T-helper 2 cell treated with Interferon-gamma antibody and Interleukin-4, amounts not matched to agents 100 ng/mL and 5 ng/mL, for 36 hours (primary cell): ENCODE results near the gene NPB. TPM values are rescaled to one million over a fixed set of nuclear protein-coding genes. Genes with fewer than 3 reads are reported as not detected.

Experiments
- intact Hi-C: fragments of 100-400 bp; cut with micrococcal nuclease; formaldehyde crosslinking; loops from one replicate; pipeline ENCODE4 v1.15.1; 2023
- total RNA-seq: library from RNA; stranded (reverse); gene quantifications from 2 replicates; pipeline ENCODE4 v1.2.3, GENCODE V29; 2022

The NPB gene
- total RNA-seq, 1 donor from 2014 or later, result 0.11 TPM

DNA sequence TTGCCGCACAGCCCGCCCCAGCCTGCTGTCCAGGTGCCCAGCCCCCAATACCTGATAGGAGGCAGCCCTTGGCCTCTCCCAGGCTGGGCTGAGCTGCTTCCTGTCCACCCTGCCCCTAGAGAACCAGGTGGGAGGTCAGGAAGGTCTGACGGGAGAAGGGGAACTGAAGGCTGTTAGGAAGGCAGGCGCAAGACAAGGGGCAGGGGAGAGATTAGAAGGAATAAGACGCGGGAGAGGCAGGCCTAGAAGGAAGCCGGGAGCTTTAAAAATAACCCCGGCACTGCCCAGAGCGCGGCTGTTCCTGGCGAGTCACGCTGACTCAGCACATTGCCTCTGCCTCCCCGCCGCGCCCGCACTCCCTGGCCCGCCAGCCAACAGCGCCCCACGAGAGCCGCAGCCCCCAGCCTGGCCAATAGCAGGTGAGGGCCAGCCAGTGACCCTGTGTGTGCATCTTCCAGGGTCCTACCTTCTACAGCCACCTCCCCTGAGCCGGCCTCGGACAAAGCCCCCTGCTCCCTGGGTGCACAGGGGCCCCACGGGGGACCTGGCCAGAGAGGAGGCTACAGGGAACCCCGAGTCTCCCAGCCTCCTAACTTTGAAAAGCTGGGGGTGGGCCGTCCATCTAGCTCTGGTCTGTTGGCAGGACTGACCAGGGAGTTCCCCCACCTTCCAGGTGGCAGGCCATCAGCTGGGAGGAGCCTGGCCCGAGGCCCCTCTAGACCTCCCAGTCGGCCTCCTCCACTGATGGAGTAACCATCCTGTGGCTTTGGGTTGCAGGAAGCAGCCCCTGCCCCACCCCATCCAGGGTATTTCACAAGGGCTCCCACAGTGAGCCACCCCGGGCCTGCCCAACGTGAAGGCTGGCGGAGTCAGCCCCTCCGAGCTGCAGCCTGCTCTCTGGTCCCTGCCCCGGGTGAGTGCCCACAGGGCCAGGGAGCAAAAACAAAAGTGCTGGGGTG, 21.5 kb downstream of the NPB start:
- intact Hi-C loops, result loop anchor here (10.0 kb wide), 1 partner anchor 171 kb away; the partner anchor contains the start of gene FASN

DNA sequence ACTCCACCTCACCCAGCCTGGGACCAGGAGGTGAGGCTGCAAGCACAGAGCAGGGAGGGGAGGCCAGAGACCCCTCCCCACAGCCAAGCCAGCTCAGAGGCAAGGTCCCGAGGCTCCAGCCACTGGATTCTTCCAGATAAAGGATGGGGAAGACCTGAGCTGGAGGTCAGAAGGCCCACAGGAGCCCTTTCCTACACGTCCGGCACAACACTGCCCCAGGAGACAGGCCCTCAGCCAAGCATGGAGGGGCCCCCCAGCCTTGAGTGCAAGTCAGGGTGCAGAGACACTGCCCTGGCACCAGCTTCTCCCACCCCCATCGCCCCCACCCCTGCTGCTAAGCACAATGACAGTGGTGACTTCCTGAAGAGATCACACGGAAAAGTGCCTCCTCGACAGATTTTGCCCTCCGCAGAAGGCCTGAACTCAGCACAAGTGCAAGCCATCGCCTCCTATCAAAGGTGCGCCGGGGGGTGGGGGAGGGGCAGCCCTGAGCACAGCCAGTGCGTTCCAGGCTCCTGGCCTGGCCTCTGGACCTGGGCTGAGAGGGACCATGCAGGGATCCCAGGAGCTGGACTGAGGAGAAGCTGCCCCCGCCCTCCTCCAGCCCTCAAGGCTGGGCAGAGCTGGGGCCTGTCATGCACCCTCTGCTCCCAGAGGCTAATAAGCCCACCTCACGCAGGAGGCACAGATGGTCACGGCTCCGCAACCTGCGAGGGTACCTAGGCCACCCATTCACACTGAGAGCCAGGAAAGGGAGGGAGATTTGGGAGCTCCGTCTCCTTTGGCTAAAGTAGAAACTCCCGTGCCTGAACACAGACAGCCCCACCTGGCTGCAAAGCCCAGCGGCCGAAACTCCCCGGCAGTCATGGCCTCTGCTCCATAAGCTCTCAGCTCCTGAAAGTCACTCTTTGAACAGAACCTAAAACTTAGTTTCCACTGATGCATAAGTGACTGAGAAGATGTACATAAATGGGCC, 22.8 kb downstream of the NPB start:
- intact Hi-C loops, result loop anchor here (5.0 to 10.0 kb wide), 2 partner anchors 97 to 170 kb away; partner anchors contain the start of genes CENPX, FASN and LRRC45

DNA sequence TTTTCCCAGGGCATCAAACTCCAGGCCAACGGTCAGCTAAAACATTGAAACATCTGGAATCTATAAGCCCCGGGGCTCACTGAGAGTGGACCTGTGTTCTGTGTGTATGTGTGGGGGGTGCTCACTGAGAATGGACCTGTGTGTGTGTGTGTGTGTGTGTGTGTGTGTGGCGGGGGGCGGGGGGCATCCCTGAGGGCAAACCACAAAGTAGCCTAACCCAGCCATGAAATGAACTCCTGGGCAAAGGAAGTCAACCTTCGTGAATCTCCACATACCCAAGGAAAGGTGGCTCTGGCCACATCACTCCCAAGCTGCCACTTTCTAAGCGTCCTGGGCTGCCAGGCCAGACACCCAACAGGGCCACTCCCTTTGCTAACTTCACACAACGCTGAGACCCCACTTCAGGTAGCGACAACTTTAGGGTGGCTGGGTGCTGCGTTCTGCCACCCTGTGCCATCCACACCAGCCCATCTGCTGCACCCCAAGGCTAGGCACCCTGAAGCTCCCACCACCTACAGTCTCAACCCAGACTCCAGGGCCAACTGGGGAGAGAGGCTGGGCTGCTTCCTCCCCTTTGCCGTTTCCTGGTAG, 23.9 kb downstream of the NPB start:
- intact Hi-C loops, result loop anchor here (2.0 to 10.0 kb wide), 4 partner anchors 35 to 169 kb away; partner anchors contain the start of genes ALYREF, ANAPC11, CENPX and FASN

DNA sequence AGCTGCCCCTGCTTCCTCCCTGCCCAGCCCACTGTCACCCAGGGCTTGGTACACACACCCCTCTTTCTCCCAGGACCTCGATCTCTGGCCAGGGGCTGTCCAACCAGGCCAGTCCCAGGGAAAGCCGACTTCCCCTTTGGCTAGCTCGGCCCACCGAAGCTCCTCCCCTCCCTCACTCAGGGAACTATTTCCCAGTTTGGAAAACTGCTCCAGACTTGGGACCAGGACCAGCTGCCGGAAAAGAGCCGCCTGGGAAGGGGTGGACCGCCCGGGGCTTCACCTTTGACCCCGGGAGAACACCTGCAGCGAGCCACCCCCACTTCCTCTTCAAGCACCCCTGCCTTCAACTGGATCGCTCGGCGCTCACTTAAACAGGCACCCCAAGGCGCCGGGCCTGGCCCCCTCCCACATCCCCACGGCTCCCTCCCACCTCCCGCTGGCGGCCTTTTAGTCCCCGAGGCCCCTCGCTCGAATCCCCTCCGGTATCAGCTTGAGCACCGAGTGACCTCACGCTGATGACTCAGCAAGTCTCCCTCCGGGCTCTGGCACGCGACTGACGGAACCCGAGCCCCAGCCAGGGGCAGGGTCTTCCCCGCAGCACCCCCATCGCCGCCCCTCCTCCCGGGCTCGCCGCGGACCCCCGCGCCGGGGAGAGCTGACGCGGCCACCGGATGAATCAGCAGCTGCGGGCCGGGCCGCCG, 24.6 kb downstream of the NPB start:
- intact Hi-C loops, result loop anchor here (2.0 to 10.0 kb wide), 4 partner anchors 36 to 168 kb away; partner anchors contain the start of genes ALYREF, ANAPC11, CENPX and FASN

DNA sequence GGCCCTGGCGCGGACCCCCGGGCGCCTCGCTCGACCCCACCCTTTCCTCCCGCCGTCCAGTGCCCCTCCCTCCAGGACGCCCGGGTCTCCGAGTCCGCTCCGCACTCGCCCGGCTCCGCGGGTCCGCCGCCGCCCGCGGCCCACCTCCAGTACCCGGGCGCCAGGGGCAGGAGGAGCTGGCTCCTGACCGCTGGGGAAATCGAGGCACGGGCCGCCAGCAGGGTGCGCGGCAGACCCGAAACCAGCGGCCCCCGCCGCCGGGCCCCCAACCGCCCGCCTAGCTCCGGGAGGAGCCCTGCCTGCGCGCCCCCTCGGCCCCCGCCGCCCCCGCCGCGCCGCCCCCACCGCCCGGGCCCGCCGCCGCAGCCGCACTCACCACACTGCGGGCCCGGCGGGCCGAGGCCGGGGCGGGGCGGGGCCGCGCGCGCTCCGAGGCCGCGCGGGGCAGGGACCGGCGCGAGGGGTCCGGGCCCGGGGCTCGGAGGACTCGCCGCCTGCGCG, 25.2 kb downstream of the NPB start:
- intact Hi-C loops, result loop anchor here (2.0 to 10.0 kb wide), 4 partner anchors 36 to 168 kb away; partner anchors contain the start of genes ALYREF, ANAPC11, CENPX and FASN

DNA sequence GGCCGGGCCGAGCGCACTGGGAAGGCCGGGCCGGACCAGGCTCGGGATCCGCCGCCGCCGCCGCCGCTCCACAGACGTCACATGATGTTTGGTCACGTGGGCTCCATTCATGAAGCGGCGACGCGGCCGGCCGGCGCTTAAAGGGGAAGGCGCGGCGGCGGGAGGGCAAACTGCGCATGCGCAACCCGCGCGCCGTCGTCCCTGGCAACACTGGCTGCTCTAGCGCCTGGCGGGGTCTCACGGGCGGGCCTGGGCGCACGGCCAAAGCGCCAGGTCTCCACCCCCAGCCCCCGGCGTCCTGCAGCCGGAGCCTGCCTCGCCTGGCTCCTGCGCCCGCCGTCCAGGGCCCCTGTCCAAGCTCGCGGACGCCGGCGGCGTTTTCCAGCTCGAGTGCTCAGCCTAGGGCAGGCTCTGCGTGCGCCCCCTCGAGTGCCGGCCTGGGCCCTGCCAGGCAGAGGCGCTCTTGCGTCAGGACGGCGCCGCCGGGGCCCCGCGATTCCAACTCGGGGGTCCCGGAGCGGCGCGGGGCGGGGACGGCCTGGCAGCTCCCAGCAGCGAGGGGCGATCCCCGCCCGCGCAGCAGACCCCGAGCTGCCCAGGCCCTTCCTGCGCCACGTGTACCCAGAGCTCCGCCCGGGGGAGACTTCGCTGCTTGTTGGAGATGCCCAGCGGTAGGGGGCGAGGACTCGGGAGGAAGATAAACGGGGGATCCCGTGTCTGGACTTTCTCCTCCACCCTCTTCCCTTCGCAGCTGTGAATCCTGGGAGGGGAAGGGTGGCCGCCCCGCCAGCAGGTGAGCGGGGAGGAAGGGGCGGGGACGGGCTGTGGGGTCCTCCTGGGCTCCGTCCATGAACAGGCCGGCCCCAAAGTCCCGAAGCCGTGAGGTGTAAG, 25.9 kb downstream of the NPB start, which contains the start of gene MAFG:
Gene MAFG (minus strand): TSS at position 83 of the 891 bp plus-strand sequence. CDS start 4,550 bp downstream, outside the sequence.
- intact Hi-C loops, result loop anchor here (1.0 to 10.0 kb wide), 5 partner anchors 9 to 167 kb away; partner anchors contain the start of genes ALYREF, ANAPC11, CENPX and FASN

DNA sequence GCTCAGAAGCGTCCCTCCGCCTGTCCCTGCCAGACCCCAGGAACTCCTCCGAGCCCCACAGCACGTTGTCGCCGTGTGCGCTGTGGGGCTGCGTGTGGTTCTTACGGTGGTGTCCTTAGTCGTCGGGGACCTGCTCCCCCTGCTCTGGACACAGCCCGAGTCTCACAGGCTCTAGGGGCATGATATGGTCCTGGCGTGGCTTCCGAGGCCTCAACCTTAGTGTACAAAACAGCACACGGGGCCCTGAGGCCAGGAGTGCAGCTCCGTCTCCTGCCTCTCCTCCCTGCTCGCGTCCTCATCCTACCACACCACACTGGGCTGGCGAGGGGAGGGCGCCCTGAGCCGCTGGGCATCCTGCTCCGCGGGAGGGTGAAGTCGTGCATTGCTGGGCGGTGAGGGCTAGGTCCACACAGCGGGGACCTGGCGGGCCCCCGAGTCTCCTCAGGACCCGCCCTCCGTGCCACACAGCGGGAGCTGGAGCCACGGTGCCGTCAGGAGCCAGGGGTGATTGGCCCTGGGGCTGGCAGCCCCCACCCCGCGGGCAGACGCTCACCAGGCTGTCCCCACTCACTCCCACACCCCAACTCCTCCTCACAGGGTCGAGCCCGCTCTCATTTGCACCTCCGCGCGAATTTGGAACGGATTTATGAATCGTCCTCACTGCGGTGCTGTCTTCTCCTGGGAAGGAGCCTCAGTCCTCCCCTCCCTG, 26.7 kb downstream of the NPB start:
- intact Hi-C loops, result loop anchor here (1.0 to 10.0 kb wide), 3 partner anchors 9 to 166 kb away; partner anchors contain the start of genes CENPX, FASN, LRRC45 and PYCR1

DNA sequence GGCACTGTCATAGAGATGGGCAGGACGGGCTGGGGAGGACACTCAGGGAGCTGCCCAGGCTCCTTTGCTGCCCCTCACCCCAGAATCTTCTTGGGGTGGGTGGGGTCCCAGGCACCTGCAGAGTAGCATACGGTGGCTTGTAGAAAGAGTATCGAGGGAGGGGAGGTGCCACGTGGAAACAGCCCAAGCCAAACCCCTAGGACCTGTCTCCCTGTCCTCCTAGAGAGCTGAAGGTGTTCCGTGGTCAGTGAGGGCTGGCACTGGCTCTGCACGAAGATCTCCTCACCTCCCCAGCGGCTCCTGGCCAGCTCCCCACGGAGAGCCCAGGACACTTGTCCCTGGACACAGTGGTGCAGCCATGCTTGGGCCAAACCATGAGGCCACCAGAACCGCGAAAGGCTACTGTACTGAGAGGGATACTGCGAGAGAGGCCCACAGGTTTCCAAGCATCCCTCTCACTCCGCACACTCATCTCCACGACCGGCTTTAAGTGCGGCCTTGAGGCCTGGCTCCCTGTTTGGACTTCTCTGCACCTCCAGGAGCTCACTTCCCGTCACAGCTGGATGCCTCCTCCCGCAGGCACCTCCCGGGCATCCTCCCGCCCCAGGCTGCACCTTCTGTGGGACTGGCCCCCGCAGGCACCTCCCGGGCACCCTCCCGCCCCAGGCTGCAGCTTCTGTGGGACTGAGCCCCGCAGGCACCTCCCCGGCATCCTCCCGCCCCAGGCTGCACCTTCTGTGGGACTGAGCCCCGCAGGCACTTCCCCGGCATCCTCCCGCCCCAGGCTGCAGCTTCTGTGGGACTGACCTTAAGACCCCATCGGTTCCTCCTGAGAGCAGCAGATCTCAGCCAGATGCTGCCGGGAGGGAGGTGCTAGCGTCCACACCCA, 27.5 kb downstream of the NPB start:
- intact Hi-C loops, result loop anchor here (5.0 to 10.0 kb wide), 2 partner anchors 93 to 165 kb away; partner anchors contain the start of genes CENPX, FASN and LRRC45

DNA sequence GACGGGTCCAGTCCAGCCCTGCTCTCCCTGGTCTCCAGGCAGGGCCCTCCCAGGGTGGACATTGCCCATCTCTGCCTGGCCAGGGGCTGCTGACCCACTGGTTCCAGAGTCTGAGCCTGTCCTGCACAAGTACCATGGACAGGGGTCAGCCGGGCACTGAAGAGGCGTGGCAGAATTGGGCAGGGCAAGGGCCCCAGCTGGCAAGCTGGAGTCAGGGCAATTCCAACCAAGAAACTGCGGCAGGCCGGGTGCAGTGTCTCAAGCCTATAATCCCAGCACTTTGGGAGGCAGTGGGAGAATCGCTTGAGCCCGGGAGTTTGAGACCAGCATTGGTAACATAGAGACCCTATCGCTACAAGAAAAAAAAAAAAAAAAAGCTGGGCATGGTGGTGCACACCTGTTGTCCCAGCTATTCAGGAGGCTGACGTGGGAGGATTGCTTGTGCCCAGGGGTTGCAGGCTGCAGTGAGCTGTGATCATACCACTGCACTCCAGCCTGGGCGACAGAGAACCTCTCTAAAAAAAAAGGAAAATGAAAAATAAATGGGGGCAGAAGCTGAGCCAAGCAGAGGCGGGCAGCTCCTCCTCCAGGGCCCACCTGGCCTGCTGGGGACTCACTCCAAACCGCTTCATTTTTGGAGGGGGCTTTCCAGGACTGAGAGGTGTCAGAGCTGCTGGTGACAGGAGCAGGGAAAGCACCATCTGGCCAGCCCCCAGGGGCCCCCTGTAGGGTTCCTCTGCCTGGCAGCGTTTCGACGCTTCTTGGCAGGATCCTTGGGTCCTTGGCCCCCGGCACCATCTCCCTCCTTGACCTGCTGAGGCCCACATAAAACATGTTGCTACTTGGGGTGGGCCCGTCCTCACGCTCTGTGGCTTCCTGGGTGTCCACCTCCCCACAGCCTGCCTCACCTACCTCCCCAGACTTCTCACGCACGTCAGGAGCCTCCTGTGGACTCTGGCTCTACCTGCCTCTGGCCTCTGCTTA, 28.4 kb downstream of the NPB start:
- intact Hi-C loops, result no loop called here

DNA sequence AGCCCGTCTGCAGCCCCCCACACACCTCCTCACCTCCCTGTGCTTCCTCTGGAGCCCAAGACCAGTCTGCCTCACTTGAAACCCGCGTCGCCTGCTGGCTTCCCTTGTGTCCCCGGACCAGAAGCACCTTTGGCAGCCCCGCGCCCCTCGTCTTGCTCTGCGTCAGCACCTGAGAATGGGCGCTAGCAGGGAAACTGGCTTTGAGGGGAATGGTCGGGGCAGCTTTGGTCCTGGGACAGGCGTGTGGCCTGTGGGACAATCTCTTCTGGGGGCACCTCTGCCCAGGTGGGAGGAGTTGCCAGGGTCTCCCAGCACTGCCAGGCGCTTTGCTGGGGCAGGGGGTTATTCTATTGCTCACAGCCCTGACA, 29.1 kb downstream of the NPB start:
- intact Hi-C loops, result no loop called here

DNA sequence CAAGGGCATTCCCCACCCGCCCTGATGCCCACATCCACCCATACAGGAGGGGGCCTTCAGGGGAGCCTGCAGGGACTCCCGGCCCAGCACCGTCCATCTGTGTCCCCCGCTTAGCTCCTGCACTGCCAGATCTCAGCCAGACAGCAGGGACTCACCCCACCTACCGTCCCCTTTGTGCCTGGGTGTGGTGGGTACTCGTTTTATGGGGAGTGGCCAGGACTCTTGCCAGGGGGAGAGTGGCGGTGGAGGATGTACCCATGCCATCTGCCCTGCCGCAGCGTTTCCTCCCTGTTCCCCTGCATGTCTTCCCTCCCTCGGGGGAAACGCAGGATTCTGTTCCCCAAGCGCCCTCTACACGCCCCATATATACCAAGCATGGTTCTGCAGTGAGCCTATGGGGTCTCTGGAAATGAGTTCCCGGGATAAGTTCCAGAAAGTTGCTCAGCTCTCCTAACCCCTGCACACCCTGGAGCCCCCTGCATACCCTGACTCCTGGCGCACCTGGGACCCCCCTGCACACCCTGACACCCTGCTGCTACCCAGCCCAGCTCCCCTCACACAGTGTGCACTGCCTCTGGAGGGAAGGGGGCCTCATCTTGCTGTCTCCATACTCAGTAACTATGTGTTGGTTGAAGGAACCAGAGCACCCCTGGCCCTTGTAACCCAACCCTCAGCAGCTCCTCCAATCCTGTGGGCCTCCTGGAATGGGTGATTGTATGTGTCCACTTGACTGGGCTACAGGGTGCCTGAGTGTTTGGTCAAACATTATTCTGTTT, 29.7 kb downstream of the NPB start:
- intact Hi-C loops, result no loop called here

DNA sequence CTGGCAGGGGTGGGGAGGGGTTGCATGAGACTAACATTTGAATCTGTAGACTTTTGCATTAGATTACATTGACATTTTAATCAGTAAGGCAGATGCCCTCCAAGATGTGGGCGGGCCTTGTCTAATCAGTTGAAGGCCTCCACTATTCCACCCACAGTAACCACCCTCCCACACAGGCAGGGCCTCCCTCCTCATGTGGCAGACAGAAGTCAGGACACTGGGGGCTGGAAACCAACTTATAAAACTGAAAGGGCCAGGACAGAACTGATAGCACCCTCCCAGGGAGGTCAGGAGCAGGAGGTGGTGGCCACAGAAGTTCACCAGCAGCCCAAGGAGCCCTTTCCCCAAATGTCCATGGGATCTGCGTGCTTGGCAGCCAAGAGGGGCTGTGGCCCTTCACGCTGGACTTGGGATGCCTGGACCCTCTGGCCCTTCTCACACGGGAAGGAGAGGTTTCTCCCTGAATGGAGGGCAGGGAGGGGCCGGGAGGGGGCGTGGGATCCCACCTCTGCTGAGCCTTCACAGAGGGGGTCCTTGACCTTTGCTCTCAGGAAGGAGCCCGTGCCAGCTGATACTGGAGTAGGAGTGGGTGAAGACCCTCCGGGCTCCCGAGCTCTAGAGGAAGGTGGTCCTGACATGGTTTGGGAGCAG, 30.4 kb downstream of the NPB start:
- intact Hi-C loops, result no loop called here

DNA sequence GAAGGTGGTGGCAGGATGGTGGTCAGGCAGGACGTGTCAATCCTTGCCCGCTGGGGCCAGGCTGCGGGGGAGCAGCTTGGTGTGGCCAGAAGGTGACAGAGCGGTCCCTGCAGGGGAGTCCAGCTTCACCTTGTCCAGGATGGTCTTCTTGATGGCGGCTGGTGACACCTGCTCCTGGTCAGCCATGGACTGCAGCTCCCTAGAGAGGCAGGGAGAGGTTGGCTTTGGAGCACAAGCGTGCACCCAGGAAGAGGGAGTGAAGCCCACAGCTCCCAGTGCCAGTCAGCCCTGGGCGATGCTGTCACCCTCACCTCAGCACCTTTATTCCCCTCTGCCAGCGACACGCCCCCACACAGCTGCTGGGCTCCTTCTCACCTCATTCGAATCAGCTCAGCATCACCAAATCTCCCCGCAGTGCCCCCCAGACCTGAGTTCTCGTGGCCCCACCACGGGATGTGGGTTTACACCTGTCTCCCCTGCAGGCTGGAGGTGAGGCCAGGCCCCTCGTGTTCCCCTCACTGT, 31.2 kb downstream of the NPB start:
- intact Hi-C loops, result no loop called here

DNA sequence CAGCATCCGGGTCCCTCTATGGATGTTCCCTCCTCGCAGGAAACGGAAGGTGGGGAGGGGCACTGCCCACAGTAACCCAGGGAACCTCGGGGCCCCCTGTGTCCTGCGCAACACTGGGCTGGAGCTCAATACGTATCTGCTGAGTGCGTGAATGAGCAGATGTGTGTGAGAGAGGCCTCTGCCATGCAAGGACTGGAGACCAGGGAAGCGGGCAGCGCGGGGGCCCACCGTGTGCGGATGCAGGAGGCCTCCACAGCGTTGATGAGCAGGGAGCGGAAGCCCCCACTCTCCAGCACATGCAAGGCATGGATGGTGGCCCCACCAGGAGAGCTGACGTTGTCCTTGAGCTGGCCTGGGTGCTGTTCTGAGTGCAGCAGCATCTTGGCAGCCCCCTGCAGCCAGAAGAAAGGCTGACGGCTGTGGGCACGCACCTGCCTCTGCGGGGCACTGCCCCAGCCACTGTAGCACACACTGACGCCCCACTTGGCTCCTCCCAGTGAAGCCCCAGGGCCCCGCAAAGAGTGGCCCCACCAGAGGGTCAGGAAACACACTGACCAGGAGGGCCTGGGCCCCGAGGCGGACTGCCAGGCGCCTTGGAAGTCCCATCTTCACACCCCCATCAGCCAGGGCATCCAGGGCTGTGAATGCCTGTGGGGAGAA, 32.2 kb downstream of the NPB start:
- intact Hi-C loops, result no loop called here
